NCI-H526 (cell line): ENCODE results near the gene MGAT3.

Experiments
- DNase-seq, 2 experiments: peaks; one replicate each; lab custom pipeline; 2025; lab: John Stamatoyannopoulos, UW

The MGAT3 gene

DNA sequence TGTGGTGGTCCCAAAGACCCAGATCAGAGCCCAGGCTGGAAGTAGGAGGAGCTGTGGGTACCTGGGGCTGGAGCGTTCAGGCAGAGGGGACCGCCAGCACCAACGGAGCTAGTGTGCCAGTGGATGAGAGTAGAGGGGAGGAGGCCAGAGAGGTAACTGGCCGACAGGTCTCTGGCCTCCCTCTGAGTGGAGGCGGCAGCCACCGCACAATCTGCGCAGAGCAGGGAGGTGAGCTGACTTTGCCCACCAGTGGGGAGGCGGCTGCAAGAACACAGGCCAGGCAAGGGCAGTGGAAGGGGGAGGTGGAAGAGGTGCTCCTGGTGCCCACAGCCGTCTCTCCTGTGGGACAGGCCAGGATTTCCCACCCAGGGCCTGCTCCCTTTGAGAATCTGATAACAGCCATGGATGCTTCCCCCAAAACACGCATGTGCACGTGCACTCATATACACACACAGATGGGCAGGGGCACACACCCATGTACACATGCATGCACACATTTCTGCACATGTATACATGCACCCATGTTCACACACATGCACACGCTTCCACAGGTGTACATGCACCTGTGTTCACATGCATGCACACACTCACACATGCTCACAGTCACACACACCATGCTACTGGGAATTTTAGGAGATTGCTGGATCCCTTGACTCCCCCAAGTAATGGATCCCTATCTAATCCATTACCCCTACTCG lies 6.4 kb upstream of the MGAT3 start:
- DNase-seq, result no peak

DNA sequence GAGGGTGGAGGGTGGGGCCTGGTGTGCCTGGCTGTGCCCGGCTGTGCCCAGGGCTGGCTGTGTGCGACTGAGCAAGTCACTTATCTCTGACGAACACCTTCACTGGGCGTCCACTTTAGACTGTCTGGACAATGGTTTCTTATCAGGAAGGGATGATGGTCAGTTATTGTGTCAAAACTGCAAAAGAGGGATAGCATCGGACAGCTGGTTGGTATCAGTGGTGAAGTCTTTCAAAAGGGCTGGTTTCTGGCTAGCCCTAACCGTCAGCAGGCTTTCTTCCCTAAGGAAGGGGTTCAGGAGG lies 4.1 kb upstream of the MGAT3 start:
- DNase-seq, result no peak

GRCh38 chr22:39453765-39454378 lies 2.9 kb upstream of the MGAT3 start:
- no peak for DNase-seq

DNA sequence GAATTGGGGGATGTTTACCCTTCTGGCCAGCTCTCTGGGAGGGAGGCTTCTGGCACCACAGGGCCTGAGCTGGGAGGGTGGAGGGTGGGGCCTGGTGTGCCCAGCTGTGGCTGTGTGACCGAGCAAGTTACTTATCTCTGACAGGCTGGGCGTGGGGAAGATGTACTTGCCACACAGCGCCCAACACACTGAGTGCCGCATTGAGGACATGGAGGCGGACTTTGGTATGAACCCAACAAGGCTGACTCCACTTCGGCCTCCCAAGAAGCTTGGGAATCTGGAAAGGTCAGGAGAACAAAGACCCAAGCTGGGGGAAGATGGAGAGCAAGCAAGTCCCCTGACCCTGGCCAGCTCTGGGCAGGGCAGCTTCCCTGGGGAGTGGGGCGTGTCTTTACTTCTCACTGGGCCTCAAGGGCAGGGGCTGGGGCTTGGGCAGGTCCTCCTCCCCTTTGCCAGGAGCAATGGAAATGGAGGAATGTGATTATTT lies 2.4 kb upstream of the MGAT3 start:
- DNase-seq, result no peak

- peak in 1 of 2 experiments; percentile 24 for DNase-seq
Measured at GRCh38 chr22:39457198-39457555, 365 bp downstream of the MGAT3 start.

GRCh38 chr22:39457556-39458443 lies 988 bp downstream of the MGAT3 start:
- peak in 1 of 2 experiments; percentile 21 for DNase-seq

GRCh38 chr22:39458444-39459083 lies 1.8 kb downstream of the MGAT3 start:
- DNase-seq, result no peak

DNA sequence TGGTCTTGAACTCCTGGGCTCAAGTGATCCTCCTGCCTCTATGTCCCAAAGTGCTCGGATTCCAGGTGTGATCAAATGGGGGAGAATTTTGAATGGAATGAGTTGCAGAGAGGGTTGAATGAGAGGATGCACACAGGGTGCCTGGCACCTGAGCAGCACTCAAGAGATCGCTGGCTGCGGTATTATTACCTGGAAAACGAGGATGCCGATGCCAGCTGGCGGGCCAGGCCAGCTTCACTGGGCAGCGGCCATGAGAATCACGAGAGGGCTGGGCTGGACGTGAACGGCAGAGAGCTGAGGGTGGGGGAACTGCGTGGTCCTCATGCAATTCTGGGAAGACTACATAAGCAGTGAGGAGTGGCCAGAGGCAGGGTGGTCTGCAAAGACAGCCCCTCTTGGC lies 2.9 kb downstream of the MGAT3 start:
- no peak for DNase-seq

DNA sequence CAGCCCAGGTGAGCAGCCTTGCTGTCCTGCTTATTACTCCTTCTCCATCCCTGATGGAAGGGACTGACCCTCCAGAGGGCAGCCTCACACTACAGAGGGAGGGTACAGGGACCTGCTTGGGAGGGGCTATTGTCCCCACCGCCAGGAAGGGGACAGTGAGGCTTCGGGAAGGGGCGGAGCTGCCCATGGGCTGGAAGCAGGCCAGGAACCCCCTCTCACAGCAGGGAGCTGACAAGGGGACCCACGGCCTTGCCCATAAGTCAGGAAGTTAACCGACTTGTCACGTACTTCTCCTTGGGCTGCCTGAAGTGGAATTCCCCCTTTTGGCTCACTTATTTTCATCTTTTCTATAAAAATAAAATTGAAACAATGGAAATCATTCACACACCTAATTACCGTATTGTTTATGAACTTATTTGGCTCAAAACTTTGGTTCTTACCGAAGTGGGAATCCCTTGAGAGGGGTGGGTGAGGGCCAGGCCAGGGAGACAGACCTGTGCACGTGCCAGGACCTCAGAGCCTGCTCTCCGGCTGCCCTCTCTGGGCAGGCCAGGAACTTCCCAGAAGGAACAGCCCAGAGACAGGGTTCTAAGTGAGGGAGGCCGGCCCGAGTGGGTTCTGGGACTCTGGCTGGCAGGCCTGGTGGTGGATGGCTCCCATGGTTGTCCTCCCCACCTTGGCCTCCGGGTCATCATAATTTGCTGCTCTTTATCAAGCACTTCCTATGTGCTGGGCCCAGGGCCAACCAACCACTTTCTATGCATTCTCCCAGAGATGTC lies 5.8 kb downstream of the MGAT3 start:
- DNase-seq, result no peak

GRCh38 chr22:39463277-39463676 lies 6.5 kb downstream of the MGAT3 start:
- no peak for DNase-seq

DNA sequence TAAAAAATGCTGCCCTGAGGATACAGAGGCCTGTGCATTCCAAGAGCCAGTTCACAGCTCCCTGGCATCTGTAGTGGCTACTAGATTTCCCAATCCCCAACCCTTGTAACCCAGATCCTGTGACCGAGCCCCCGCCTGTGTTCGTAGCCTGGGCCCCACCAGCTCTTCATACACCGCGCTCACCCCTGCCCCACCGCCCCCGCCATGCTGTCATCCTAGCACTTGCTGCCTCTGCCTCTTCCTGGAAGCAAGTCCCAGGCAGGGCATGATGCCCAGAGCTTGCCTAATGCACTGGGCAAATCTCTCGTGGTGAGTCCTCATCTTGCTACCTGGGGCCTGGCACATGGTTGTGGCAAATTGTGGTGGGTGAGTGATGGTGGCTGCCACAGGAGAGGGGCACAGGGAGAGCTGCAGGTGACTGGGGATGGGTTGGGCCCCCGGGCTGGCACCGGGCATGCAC lies 7.1 kb downstream of the MGAT3 start:
- DNase-seq, result no peak

GRCh38 chr22:39466228-39467006 lies 9.6 kb downstream of the MGAT3 start:
- no peak for DNase-seq

DNA sequence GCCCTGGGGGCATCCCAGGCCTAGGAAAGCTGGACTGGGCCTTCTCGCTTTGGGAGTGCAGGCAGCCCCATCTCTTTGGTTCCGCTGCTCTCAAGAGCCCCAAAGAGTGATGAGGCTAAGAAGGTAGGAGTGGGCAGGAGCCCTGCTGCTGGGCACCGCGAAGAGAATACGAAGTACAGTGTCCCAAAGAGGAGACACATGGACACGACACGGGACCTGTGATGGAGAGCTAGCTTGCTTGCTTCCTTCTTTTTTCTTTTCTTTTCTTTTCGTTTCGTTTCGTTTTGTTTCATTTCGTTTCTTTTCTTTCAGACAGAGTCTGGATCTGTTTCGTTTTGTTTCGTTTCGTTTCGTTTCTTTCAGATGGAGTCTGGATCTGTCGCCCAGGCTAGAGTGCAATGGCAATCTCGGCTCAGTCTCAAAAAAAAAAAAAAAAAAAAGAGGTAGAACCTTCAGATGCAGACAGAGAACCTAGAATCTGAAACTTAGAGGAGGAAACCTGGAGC lies 10.6 kb downstream of the MGAT3 start:
- DNase-seq, result no peak

GRCh38 chr22:39468487-39469325 lies 11.9 kb downstream of the MGAT3 start:
- no peak for DNase-seq

DNA sequence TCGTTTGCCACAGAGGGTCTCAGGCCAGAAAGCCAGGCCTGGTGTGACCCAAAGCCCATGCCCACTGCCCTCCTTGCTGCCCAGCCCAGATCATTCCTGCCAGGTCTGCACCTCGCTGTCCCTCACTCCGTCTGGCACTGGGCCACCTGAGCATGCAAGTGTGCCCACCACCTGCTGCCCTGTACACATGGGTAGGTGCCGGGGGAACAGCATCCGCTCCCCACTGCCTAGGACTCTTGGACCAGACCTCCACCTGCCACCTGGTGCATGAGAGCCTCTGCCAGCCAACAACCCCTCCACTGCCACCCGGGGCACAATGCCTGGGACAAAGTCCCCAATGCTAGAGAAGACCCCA lies 12.5 kb downstream of the MGAT3 start:
- DNase-seq, result no peak

- peak in 1 of 2 experiments; percentile 34 for DNase-seq
Measured at GRCh38 chr22:39469681-39470450, 13.1 kb downstream of the MGAT3 start.

GRCh38 chr22:39470451-39471291 lies 13.9 kb downstream of the MGAT3 start:
- DNase-seq, result no peak
